IMR-90 (cell line): ENCODE measurements around the gene TFE3.

Source experiments
- CTCF ChIP-seq: conservative IDR thresholded peaks from 2 replicates; pipeline ENCODE4 v1.5.1; 2012; ENCODE audit warnings: mild to moderate bottlenecking, low read depth, low read length, improper control_type of control experiment
- FOS ChIP-seq: fragments of 150-350 bp; IDR thresholded peaks from 2 replicates; pipeline ENCODE4 v1.6.1; 2016; ENCODE audit warnings: low read depth, low read length
- MXI1 ChIP-seq: IDR thresholded peaks from 2 replicates; pipeline ENCODE4 v1.6.1; 2012; ENCODE audit warnings: low read depth, mild to moderate bottlenecking, low read length, moderate library complexity, borderline replicate concordance
- POLR2A ChIP-seq: IDR thresholded peaks from 2 replicates; pipeline ENCODE4 v1.6.1; 2012; ENCODE audit warnings: mild to moderate bottlenecking, low read depth, low read length

GRCh38 chrX:49066278-49066677 lies 23.1 kb upstream of the TFE3 start:
- no peak for TF ChIP-seq CTCF
- TF ChIP-seq MXI1 = no peak
- TF ChIP-seq POLR2A = no peak
- no peak for TF ChIP-seq FOS
